GM12874 (cell line): ENCODE results near the gene UBE2Q2.

Experiments used
- CTCF ChIP-seq: IDR thresholded peaks from 2 replicates; pipeline ENCODE4 v1.5.1; 2011; ENCODE audit warnings: low read depth, mild to moderate bottlenecking, control low read depth, low read length, moderate library complexity; ENCODE audit not compliant: insufficient read depth

The UBE2Q2 gene

DNA sequence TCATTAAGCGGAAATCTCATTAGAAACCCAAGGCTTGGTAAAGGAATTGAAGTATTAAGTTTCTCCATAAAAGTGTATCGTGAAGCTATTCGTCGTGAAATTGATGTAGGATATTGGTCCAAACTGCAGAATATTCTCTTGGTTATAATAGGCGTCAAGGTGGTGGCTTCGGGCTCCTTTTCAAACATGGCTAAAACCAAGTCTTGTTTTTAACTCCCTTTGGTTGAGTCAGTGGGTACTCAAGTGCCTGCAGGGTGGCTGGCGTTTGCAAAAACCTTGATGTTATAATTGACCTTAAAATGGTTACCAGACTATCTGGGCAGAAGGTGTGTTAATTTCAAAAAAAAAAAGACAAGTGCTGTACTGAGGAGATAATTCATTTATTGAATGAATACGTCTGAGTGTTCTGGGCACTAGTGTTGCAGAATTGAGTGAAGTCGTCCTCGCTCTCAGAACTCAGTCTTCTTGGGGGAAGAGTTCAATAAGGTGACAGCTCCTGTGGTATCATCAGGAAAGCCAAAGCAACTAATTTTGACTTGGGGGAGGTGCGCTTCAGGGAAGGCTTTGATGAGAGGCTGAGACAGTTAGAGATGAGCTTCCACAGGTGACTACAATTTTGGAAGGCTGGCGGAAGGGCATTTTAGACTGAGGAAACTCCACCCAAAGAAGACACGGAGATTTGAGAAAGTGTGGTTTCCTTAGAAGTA is 1.5 kb downstream of the UBE2Q2 start:
- TF ChIP-seq CTCF, result no peak

- TF ChIP-seq CTCF, result no peak
These were observed 5.9 kb downstream of the UBE2Q2 start for GRCh38 chr15:75849167-75849566.

GRCh38 chr15:75850708-75851107 is 7.5 kb downstream of the UBE2Q2 start:
- TF ChIP-seq CTCF, result no peak

DNA sequence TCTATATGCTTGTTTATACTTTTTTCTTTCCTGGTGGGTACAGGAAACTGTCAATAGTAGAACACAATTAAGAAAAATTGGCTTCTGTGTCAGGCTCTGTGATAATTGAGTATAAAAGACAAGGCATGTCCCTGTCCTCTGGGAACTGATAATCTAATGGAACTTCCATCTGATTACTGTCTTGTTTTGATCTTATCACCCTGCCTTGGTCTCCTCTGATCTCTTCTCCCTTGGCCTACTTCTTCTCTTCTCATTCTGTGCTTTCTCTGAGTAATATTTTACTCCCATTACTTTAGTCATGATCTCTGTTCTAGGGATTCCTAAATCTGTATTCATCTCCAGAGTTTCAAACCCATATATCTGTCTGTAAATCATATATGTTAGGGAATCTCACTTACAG is 14.6 kb downstream of the UBE2Q2 start:
- no peak for TF ChIP-seq CTCF

DNA sequence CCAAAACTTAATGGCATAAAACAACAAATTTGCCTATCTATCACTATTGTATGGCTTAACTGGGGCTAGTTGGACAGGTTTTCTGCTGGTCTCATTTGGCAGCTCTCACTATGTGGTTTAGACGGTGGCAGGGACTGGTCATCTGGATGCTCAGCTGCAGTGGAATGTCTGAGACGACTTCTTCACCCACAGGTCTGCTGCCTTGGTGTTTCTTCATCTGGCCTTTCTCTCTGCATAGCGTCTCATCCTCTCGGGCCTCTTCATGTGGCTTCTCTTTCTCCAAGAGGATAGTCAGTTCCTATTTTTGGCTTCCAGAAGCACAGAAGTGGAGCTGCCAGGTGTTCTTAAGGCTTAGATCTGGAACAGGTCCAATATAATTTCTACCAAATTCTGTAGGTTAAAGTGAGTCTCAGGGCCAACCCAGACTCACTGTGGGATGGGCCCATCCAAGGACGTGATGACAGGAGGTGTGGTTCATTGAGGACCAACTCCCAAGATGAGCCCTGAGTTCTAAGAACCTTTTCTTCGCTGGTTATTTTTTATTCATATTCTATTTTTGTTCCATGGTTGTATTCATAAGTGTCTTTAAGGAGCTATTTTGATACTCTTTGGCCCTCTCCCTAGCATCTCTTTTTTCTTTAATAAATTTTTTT is 18.6 kb downstream of the UBE2Q2 start:
- no peak for TF ChIP-seq CTCF

- TF ChIP-seq CTCF, result no peak
These were observed 19.5 kb downstream of the UBE2Q2 start for GRCh38 chr15:75862796-75863195.

DNA sequence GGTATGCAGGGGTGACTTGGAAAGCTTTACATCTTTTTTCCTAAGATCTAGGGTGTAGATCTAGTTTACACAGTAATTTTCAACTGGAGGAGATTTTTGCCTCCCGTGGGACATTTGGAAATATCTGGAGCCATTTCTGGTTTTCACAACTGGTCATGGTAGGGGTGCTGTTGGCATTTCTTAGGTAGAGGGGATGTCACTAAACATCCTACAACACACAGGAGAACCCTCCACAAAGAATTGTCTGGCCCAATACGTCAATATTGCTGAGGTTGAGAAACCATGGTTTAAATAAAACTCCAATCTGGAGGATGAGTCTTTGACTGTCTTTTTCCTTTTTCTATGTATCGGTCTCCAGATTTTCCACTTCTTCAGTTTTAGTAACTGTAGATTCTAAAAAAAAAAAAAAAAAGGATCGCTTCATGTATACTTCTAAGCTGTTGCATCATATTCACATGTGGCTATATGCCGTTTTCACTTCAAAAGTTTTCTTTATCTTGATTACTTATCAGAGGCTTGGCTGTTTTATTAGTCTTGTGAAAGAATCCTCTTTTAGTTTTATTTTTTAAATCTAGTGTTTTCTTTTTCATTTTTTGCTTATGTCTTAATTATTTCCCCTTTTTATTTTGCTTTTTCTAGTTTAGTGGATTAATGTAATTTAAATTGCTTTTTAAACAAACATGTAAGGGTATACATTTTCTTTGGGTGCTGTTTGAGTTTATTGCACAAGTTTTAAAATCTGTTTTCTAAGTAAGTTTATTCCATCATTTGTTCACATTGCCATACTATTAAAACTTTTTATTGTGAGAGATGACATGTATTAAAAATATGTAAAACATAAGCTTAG is 21.2 kb downstream of the UBE2Q2 start:
- no peak for TF ChIP-seq CTCF
